Heart left ventricle (tissue), 13 donors: ENCODE data around the gene CDC42.

Experiments
- POLR2A ChIP-seq, 2 donors: fragments of 450-650 bp; IDR thresholded peaks; one replicate each; pipeline ENCODE4 v1.6.1; 2017; ENCODE audit warnings: antibody characterized with exemption in 2 of 2, mild to moderate bottlenecking in 2 of 2, moderate library complexity in 2 of 2
- TF ChIP-seq, protein P1 (sequence below), 12 donors: fragments of 200-600 bp; sonication (generic) in 4 of 12; IDR thresholded peaks; one replicate each; pipeline versions ENCODE4 v1.5.0 to v1.8.0; 2018 to 2022; ENCODE audit warnings: antibody characterized with exemption in 12 of 12, mild to moderate bottlenecking in 5 of 12
- donor health status: ischemic (EF 13 %, LVEDD 7.1; RV severe dilation, severe dysfunction).
- donor health status: DM: no; HTN: yes; CAD: no.
- donor health status: DM: no; HTN: no; CAD: no.
- donor health status: ischemic (EF 25% LVEDD 6.9; RV normal size, moderate dysfunction).
- donor health status: ischemic (EF 25% LVEDD 5.7; RV mildly dilated, moderate dysfunction).
- donor health status: ischemic (EF 35%, LVEDD 5.7; RV mildly dilated, moderate dysfunction).
- donor health status: nonischemic (EF 11% LVEDD 7.7; RV severe dilation, severe dysfunction).
- donor health status: DM: yes; HTN: yes; CAD: no.
- donor health status: PGD.
- donor health status: ischemic (EF 29% LVEDD 5.4; RV normal size, mild dysfunction).
- donor health status: nonischemic (EF 23%, LVEDD 6.1; RV moderate dilation, normal function).

DNA sequence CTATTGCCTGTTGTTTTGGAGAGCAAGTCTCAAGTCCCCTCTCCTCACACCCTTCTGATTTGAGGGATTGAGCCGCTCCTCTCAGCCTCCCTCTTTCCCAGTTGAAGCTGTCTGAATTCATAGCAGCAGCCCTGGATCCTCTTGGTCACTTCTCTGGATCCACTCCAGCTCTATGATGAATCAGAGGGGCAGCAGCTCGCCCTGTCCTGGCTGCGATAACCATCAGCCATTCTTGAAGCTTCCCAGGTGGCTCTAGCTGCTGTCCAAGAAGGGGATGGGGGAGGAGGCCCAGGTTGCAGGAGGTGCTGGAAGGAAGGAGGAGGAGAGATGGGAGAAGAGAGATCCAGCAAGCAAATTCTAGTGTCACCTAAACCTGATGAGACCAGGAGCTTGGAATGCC lies 59.1 kb downstream of the CDC42 start:
- TF ChIP-seq, protein P1, sequence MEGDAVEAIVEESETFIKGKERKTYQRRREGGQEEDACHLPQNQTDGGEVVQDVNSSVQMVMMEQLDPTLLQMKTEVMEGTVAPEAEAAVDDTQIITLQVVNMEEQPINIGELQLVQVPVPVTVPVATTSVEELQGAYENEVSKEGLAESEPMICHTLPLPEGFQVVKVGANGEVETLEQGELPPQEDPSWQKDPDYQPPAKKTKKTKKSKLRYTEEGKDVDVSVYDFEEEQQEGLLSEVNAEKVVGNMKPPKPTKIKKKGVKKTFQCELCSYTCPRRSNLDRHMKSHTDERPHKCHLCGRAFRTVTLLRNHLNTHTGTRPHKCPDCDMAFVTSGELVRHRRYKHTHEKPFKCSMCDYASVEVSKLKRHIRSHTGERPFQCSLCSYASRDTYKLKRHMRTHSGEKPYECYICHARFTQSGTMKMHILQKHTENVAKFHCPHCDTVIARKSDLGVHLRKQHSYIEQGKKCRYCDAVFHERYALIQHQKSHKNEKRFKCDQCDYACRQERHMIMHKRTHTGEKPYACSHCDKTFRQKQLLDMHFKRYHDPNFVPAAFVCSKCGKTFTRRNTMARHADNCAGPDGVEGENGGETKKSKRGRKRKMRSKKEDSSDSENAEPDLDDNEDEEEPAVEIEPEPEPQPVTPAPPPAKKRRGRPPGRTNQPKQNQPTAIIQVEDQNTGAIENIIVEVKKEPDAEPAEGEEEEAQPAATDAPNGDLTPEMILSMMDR (IDR thresholded peaks at IDR 0.05), result no peak
- TF ChIP-seq POLR2A (IDR thresholded peaks at IDR 0.05), result no peak
